MCF 10A (cell line): ENCODE results near the gene HP1BP3. TPM values are rescaled to one million over a fixed set of nuclear protein-coding genes. Genes with fewer than 3 reads are reported as not detected.

ENCODE experiments used
- BruUV-seq: library from RNA; stranded (reverse); fragments of 400-500 nt; replicated peaks from 2 replicates; lab custom pipeline; 2021; lab: Mats Ljungman, UMichigan
- CTCF ChIA-PET: fragments of 300-600 bp; sonication (Branson Sonifier 250); formaldehyde crosslinking; extraction: SDS; loops from one replicate; lab custom pipeline; 2021; ENCODE audit warnings: antibody characterized with exemption, inconsistent platforms; lab: Yijun Ruan, JAX
- POLR2A ChIA-PET: fragments of 300-600, 350-650 bp; sonication (Branson Sonifier 250); formaldehyde crosslinking; extraction: SDS; loops from one replicate; lab custom pipeline; 2020; ENCODE audit warnings: antibody characterized with exemption, inconsistent platforms; lab: Yijun Ruan, JAX
- DNase-seq: peaks from one replicate; pipeline ENCODE4 v3.0.0-alpha.2; 2018; ENCODE audit not compliant: unreplicated experiment
- H3K27ac Mint-ChIP-seq: one replicate; pipeline ENCODE4 v1.8.0; 2022; ENCODE audit warnings: mild to moderate bottlenecking, low read depth, mixed read lengths; ENCODE audit not compliant: unreplicated experiment
- H3K27me3 Mint-ChIP-seq: one replicate; pipeline ENCODE4 v1.8.0; 2022; ENCODE audit warnings: mixed read lengths; ENCODE audit not compliant: insufficient read depth, unreplicated experiment
- H3K36me3 Mint-ChIP-seq: one replicate; pipeline ENCODE4 v1.8.0; 2022; ENCODE audit warnings: mild to moderate bottlenecking, moderate library complexity, mixed read lengths; ENCODE audit not compliant: insufficient read depth, unreplicated experiment
- H3K4me1 Mint-ChIP-seq: one replicate; pipeline ENCODE4 v1.8.0; 2022; ENCODE audit warnings: mixed read lengths; ENCODE audit not compliant: insufficient read depth, unreplicated experiment
- H3K4me3 Mint-ChIP-seq: one replicate; pipeline ENCODE4 v1.8.0; 2022; ENCODE audit warnings: mild to moderate bottlenecking, moderate library complexity, mixed read lengths; ENCODE audit not compliant: unreplicated experiment
- H3K9me3 Mint-ChIP-seq: one replicate; pipeline ENCODE4 v1.8.0; 2022; ENCODE audit warnings: mixed read lengths; ENCODE audit not compliant: unreplicated experiment
- intact Hi-C: fragments of 100-400 bp; cut with micrococcal nuclease; formaldehyde crosslinking; loops from 2 replicates; pipeline ENCODE4 v1.14.1; 2022
- total RNA-seq: library from RNA; stranded (reverse); gene quantifications from 2 replicates; pipeline ENCODE4 v1.2.3, GENCODE V29; 2022
- TF ChIP-seq, protein P1 (sequence below): fragments of 200-600 bp; IDR thresholded peaks from one replicate; pipeline ENCODE4 v1.8.0; 2022; ENCODE audit warnings: antibody characterized with exemption, mild to moderate bottlenecking; ENCODE audit not compliant: unreplicated experiment

HP1BP3 gene
- total RNA-seq, 1 experiment from 2014 or later, result 247 TPM

GRCh38 chr1:20775700-20776099 lies 11.4 kb downstream of the HP1BP3 start:
- no peaks in the 10 kb centered on the region for H3K27me3 Mint-ChIP-seq
- intact Hi-C loops, result no loop called here
- H3K27ac Mint-ChIP-seq, result no peak overlapping the region
- TF ChIP-seq, protein P1, sequence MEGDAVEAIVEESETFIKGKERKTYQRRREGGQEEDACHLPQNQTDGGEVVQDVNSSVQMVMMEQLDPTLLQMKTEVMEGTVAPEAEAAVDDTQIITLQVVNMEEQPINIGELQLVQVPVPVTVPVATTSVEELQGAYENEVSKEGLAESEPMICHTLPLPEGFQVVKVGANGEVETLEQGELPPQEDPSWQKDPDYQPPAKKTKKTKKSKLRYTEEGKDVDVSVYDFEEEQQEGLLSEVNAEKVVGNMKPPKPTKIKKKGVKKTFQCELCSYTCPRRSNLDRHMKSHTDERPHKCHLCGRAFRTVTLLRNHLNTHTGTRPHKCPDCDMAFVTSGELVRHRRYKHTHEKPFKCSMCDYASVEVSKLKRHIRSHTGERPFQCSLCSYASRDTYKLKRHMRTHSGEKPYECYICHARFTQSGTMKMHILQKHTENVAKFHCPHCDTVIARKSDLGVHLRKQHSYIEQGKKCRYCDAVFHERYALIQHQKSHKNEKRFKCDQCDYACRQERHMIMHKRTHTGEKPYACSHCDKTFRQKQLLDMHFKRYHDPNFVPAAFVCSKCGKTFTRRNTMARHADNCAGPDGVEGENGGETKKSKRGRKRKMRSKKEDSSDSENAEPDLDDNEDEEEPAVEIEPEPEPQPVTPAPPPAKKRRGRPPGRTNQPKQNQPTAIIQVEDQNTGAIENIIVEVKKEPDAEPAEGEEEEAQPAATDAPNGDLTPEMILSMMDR, result no peak
- POLR2A ChIA-PET, result interaction anchor here (4.0 kb wide), 1 partner anchor 11 kb away, joined by 26 read pairs; the partner anchor contains the start of gene HP1BP3
- CTCF ChIA-PET, result no interaction called here
- TSS peak; percentile 6 for BruUV-seq
- DNase-seq, result peak; percentile 21
- H3K9me3 Mint-ChIP-seq, result no peaks in the 10 kb centered on the region
- peaks cover 22% of the 10 kb centered on the region for H3K4me1 Mint-ChIP-seq
- H3K36me3 Mint-ChIP-seq, result peaks cover 84% of the 10 kb centered on the region
- no peak overlapping the region for H3K4me3 Mint-ChIP-seq

DNA sequence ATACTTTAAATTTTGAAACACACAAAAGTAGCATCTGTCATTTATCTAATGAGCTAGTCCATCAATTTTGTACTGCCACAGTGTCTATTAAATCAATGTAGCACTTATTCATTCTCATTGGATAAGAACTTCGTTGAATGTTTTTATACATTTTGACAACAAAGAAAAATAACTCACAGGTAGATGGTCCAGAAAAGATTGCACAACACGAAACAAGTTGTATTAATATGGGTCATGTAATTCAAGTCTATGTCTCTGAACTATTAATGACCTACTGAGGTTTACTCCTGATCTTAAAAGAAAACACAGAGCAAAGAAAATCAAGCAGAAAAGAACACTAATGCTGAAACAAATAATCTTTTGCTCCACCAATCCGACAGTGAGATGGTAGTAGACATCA lies 15.3 kb downstream of the HP1BP3 start:
- no peaks in the 10 kb centered on the region for H3K27me3 Mint-ChIP-seq
- H3K9me3 Mint-ChIP-seq, result no peaks in the 10 kb centered on the region
- intact Hi-C loops, result no loop called here
- H3K36me3 Mint-ChIP-seq, result peaks cover 92% of the 10 kb centered on the region
- POLR2A ChIA-PET, result interaction anchor here (0.7 kb wide), 1 partner anchor 15 kb away, joined by 3 read pairs; no protein-coding TSS in a partner anchor
- peak overlapping the region; percentile 67 for H3K27ac Mint-ChIP-seq
- H3K4me1 Mint-ChIP-seq, result peaks cover 9% of the 10 kb centered on the region
- no peak for DNase-seq
- TF ChIP-seq, protein P1, result no peak
- BruUV-seq, result no TSS peak
- H3K4me3 Mint-ChIP-seq, result no peak overlapping the region
- CTCF ChIA-PET, result interaction anchor here (0.6 kb wide), 1 partner anchor 12 kb away, joined by 3 read pairs; no protein-coding TSS in a partner anchor

DNA sequence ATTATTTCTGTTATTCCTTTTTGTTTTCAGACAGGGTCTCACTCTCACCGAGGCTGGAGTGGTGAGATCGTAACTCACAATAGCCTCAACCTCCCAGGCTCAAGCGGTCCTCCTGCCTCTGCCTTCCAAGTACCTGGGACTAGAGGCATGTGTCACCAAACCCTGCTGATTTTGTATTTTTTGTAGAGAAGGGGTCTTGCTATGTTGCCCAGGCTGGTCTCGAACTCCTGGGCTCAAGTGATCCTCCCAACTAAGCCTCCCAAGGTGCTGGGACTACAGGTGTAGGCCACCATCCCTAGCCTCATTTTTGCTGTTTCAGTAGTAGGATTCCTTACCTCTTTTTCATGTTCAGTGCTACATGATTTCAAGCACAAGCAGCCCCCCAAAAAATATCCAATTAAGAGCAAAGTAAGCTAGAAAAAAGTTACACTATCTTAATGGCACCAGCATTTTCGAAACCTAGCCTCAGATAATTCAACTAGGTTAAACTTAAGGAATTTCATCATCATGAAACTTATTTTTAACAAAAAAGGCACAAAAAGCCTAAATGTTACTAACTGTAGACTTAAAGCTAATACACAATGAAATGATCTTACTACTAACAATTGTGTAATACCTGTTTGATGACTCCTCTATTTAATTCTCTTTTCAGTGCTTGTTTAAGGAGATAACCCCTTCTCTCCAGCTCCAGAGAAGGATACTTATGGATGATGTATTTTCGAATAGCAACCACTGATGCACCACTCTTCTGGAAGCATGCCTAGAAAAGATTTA lies 16.6 kb downstream of the HP1BP3 start:
- Mint-ChIP-seq H3K36me3 (peaks cover 92% of the 10 kb centered on the region), H3K27ac (peak overlapping the region; percentile 67), H3K4me3 (no peak overlapping the region), H3K27me3 (no peaks in the 10 kb centered on the region), H3K4me1 (no peaks in the 10 kb centered on the region), H3K9me3 (no peaks in the 10 kb centered on the region)
- intact Hi-C loops, result no loop called here
- no peak for DNase-seq
- CTCF ChIA-PET, result interaction anchor here (0.5 kb wide), 2 partner anchors 15 to 1675 kb away, joined by 3 read pairs; no protein-coding TSS in a partner anchor
- TF ChIP-seq, protein P1, result no peak
- BruUV-seq, result no TSS peak
- POLR2A ChIA-PET, result interaction anchor here (0.6 to 2.1 kb wide), 4 partner anchors 14 to 74 kb away, joined by 3 to 8 read pairs (median 4); partner anchors contain the start of gene HP1BP3

- no peaks in the 10 kb centered on the region for H3K4me1 Mint-ChIP-seq
- no peaks in the 10 kb centered on the region for H3K27me3 Mint-ChIP-seq
- H3K9me3 Mint-ChIP-seq, result no peaks in the 10 kb centered on the region
- TF ChIP-seq, protein P1, result no peak
- intact Hi-C loops, result no loop called here
- no TSS peak for BruUV-seq
- no peak overlapping the region for H3K4me3 Mint-ChIP-seq
- CTCF ChIA-PET, result interaction anchor here (1.8 kb wide), 1 partner anchor 15 kb away, joined by 8 read pairs; no protein-coding TSS in a partner anchor
- H3K36me3 Mint-ChIP-seq, result peaks cover 99% of the 10 kb centered on the region
- no peak overlapping the region for H3K27ac Mint-ChIP-seq
- POLR2A ChIA-PET, result interaction anchor here (0.7 to 1.4 kb wide), 4 partner anchors 10 to 169 kb away, joined by 3 to 6 read pairs (median 4); no protein-coding TSS in a partner anchor
- no peak for DNase-seq
Observed at GRCh38 chr1:20767271-20767670, 19.8 kb downstream of the HP1BP3 start.
